ENCODE results near the gene ATF6B. TPM values are rescaled to one million over a fixed set of nuclear protein-coding genes. Genes with fewer than 3 reads are reported as not detected.
"Not testable (repeated sequence)": the region's sequence is repeated elsewhere in the genome, so short reads cannot be mapped to it uniquely, and the experiment has no call there.

ATF6B gene
- total and polyA plus RNA-seq, 4 donors, result 20.4 to 99.9 (median 56.6) TPM

DNA sequence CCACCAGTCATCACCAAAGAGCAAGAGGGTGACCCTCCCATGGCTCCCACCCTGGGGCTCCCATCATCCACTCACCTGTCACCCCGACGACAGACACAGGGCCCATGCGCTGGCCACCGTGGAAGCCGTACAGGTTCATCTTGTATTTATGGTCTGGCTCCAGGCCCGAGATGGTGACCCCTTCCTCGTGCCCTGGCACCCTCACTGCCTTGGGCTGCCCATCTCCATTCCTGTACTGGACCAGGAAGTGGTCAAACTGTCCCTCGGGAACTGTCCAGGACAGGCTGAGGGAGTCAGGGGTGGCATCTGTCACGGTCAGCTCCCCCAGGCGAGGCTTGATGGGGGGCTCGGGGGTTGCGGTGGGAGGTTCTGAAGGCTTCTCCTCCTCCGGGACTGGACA, 59.7 kb downstream of the ATF6B start:
- not testable (repeated sequence) for H3K9me3 ChIP-seq (ENCODE audit: control insufficient read depth, insufficient read depth, low read length); H3K27ac ChIP-seq (ENCODE audit: low read depth, low read length); H3K27me3 ChIP-seq (ENCODE audit: control insufficient read depth, insufficient read depth, low read length); DNase-seq (ENCODE audit: low read depth in 4 of 6, low spot score in 6 of 6); H3K4me3 ChIP-seq (ENCODE audit: low read depth, low read length); H3K4me1 ChIP-seq (ENCODE audit: control insufficient read depth, insufficient read depth, low read length)
- peaks cover 20% of the 10 kb centered on the region for H3K36me3 ChIP-seq (ENCODE audit: control insufficient read depth, insufficient read depth, low read length)
- WGBS (ENCODE audit: insufficient coverage), result 92% methylated on average over 13 of the region's 13 CpGs

DNA sequence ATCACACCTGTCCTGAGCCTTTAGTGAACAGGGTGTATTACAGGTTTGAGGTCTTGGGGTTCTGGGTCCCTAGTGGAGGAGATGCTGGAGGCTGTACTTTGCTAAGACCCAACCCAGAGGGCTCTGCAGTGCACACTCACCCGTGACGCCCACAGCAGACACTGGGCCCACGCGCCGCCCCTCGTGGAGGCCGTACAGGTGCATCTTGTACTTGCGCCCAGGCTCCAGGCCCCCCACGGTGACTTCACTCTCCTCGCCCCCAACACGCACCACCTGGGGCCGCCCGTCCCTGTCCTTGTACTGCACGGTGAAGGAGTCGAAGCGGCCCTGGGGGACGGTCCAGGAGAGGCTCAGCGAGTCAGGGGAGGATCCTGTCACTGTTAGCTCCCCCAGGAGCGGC, 60.5 kb downstream of the ATF6B start:
- WGBS (ENCODE audit: insufficient coverage), result 94% methylated on average over 9 of the region's 19 CpGs
- peaks cover 20% of the 10 kb centered on the region for H3K36me3 ChIP-seq (ENCODE audit: control insufficient read depth, insufficient read depth, low read length)
- not testable (repeated sequence) for DNase-seq (ENCODE audit: low read depth in 4 of 6, low spot score in 6 of 6)

More for the DNA sequence above, 60.5 kb downstream of the ATF6B start:
- not testable (repeated sequence) for H3K27me3 ChIP-seq (ENCODE audit: control insufficient read depth, insufficient read depth, low read length); H3K4me3 ChIP-seq (ENCODE audit: low read depth, low read length); H3K27ac ChIP-seq (ENCODE audit: low read depth, low read length); H3K9me3 ChIP-seq (ENCODE audit: control insufficient read depth, insufficient read depth, low read length); H3K4me1 ChIP-seq (ENCODE audit: control insufficient read depth, insufficient read depth, low read length)

Small RNAs within 50 kb of the gene (small RNA-seq; reads per million reads assigned to genes)
- gene RNA5SP206 (ENCODE audit: low replicate concordance), result not detected

Other genes starting within 250 kb of the ATF6B start
- gene SLC44A4, start 249.2 kb downstream of the ATF6B start, total RNA-seq, result under 1 TPM; 0.20 to 0.55 TPM
- gene SLC44A4, start 249.2 kb downstream of the ATF6B start, polyA plus RNA-seq (ENCODE audit: insufficient read length in 2 of 2), result 1 to 10 TPM in 1 of 2 donors, under 1 TPM in 1; 1.00 to 1.1 TPM
- gene EHMT2, start 230.5 kb downstream of the ATF6B start, total RNA-seq, result 10 to 100 TPM; 44.7 to 64.8 TPM
- 100 to 1,000 TPM; 112 to 125 TPM for gene EHMT2, start 230.5 kb downstream of the ATF6B start, polyA plus RNA-seq (ENCODE audit: insufficient read length in 2 of 2)
- 1 to 10 TPM; 7.8 to 8.6 TPM for gene ZBTB12, start 226.2 kb downstream of the ATF6B start, total RNA-seq
- gene ZBTB12, start 226.2 kb downstream of the ATF6B start, polyA plus RNA-seq (ENCODE audit: insufficient read length in 2 of 2), result 10 to 100 TPM; 36.6 to 37.9 TPM
- gene C2, start 200.5 kb downstream of the ATF6B start, total RNA-seq, result 10 to 100 TPM in 1 of 2 donors, 1 to 10 TPM in 1; 8.4 to 23.1 TPM
- 10 to 100 TPM; 10.8 to 14.7 TPM for gene C2, start 200.5 kb downstream of the ATF6B start, polyA plus RNA-seq (ENCODE audit: insufficient read length in 2 of 2)
- gene CFB, start 182.2 kb downstream of the ATF6B start, total RNA-seq, result 10 to 100 TPM; 11.6 to 21.8 TPM
- 1 to 10 TPM; 1.6 to 7.7 TPM for gene CFB, start 182.2 kb downstream of the ATF6B start, polyA plus RNA-seq (ENCODE audit: insufficient read length in 2 of 2)
- gene NELFE, start 169.3 kb downstream of the ATF6B start, total RNA-seq, result 10 to 100 TPM; 37.8 to 75.5 TPM
- 10 to 100 TPM; 73.3 to 78.3 TPM for gene NELFE, start 169.3 kb downstream of the ATF6B start, polyA plus RNA-seq (ENCODE audit: insufficient read length in 2 of 2)
- 10 to 100 TPM; 24.0 to 37.9 TPM for gene SKIC2, start 169.1 kb downstream of the ATF6B start, total RNA-seq
- 10 to 100 TPM; 49.2 to 60.5 TPM for gene SKIC2, start 169.1 kb downstream of the ATF6B start, polyA plus RNA-seq (ENCODE audit: insufficient read length in 2 of 2)
- 10 to 100 TPM in 1 of 2 donors, 1 to 10 TPM in 1; 7.9 to 19.5 TPM for gene DXO, start 156.1 kb downstream of the ATF6B start, total RNA-seq
- gene DXO, start 156.1 kb downstream of the ATF6B start, polyA plus RNA-seq (ENCODE audit: insufficient read length in 2 of 2), result 10 to 100 TPM; 26.4 to 32.7 TPM
- 100 to 1,000 TPM in 1 of 2 donors, 10 to 100 TPM in 1; 68.4 to 107 TPM for gene C4A, start 146.2 kb downstream of the ATF6B start, total RNA-seq
- 10 to 100 TPM; 47.5 to 55.8 TPM for gene C4A, start 146.2 kb downstream of the ATF6B start, polyA plus RNA-seq (ENCODE audit: insufficient read length in 2 of 2)
- 100 to 1,000 TPM in 1 of 2 donors, 10 to 100 TPM in 1; 67.4 to 113 TPM for gene C4B, start 113.5 kb downstream of the ATF6B start, total RNA-seq
- 10 to 100 TPM; 52.1 to 72.7 TPM for gene C4B, start 113.5 kb downstream of the ATF6B start, polyA plus RNA-seq (ENCODE audit: insufficient read length in 2 of 2)
- gene CYP21A2, start 89.8 kb downstream of the ATF6B start, total RNA-seq, result under 1 TPM; 0.30 to 0.61 TPM
- gene CYP21A2, start 89.8 kb downstream of the ATF6B start, polyA plus RNA-seq (ENCODE audit: insufficient read length in 2 of 2), result 1 to 10 TPM; 2.7 to 4.9 TPM
- gene TNXB, start 18.9 kb downstream of the ATF6B start, total RNA-seq, result 10 to 100 TPM; 53.9 to 78.4 TPM
- gene TNXB, start 18.9 kb downstream of the ATF6B start, polyA plus RNA-seq (ENCODE audit: insufficient read length in 2 of 2), result 10 to 100 TPM; 26.1 to 46.2 TPM
- gene FKBPL, start 2.0 kb upstream of the ATF6B start, total RNA-seq, result 1 to 10 TPM; 3.4 to 5.8 TPM
- 1 to 10 TPM; 6.0 to 6.2 TPM for gene FKBPL, start 2.0 kb upstream of the ATF6B start, polyA plus RNA-seq (ENCODE audit: insufficient read length in 2 of 2)
- gene PRRT1, start 23.7 kb upstream of the ATF6B start, total RNA-seq, result under 1 TPM; 0.83 to 0.89 TPM
- gene PRRT1, start 23.7 kb upstream of the ATF6B start, polyA plus RNA-seq (ENCODE audit: insufficient read length in 2 of 2), result 10 to 100 TPM; 15.5 to 17.7 TPM
- gene PPT2, start 25.9 kb upstream of the ATF6B start, total RNA-seq, result 10 to 100 TPM; 20.7 to 75.1 TPM
- 10 to 100 TPM; 33.1 to 47.2 TPM for gene PPT2, start 25.9 kb upstream of the ATF6B start, polyA plus RNA-seq (ENCODE audit: insufficient read length in 2 of 2)
- gene EGFL8, start 36.3 kb upstream of the ATF6B start, total RNA-seq, result 100 to 1,000 TPM in 1 of 2 donors, 10 to 100 TPM in 1; 28.4 to 124 TPM
- gene EGFL8, start 36.3 kb upstream of the ATF6B start, polyA plus RNA-seq (ENCODE audit: insufficient read length in 2 of 2), result 10 to 100 TPM; 39.1 to 75.6 TPM
- gene AGPAT1, start 47.8 kb upstream of the ATF6B start, total RNA-seq, result 10 to 100 TPM; 24.0 to 81.8 TPM
- 100 to 1,000 TPM; 151 to 158 TPM for gene AGPAT1, start 47.8 kb upstream of the ATF6B start, polyA plus RNA-seq (ENCODE audit: insufficient read length in 2 of 2)
- 10 to 100 TPM; 56.6 to 70.6 TPM for gene RNF5, start 50.2 kb upstream of the ATF6B start, total RNA-seq
- 10 to 100 TPM; 95.7 to 98.7 TPM for gene RNF5, start 50.2 kb upstream of the ATF6B start, polyA plus RNA-seq (ENCODE audit: insufficient read length in 2 of 2)
- gene AGER, start 56.0 kb upstream of the ATF6B start, total RNA-seq, result 1 to 10 TPM in 1 of 2 donors, under 1 TPM in 1; 0.79 to 6.3 TPM
- 10 to 100 TPM; 15.2 to 22.1 TPM for gene AGER, start 56.0 kb upstream of the ATF6B start, polyA plus RNA-seq (ENCODE audit: insufficient read length in 2 of 2)
- 10 to 100 TPM; 32.6 to 39.2 TPM for gene PBX2, start 62.0 kb upstream of the ATF6B start, total RNA-seq
- 10 to 100 TPM; 79.4 to 94.3 TPM for gene PBX2, start 62.0 kb upstream of the ATF6B start, polyA plus RNA-seq (ENCODE audit: insufficient read length in 2 of 2)
- 1 to 10 TPM; 4.6 to 9.3 TPM for gene GPSM3, start 64.4 kb upstream of the ATF6B start, total RNA-seq
- 1 to 10 TPM; 9.6 to 9.9 TPM for gene GPSM3, start 64.4 kb upstream of the ATF6B start, polyA plus RNA-seq (ENCODE audit: insufficient read length in 2 of 2)
- gene NOTCH4, start 95.8 kb upstream of the ATF6B start, total RNA-seq, result 10 to 100 TPM in 1 of 2 donors, 1 to 10 TPM in 1; 8.5 to 12.8 TPM
- gene NOTCH4, start 95.8 kb upstream of the ATF6B start, polyA plus RNA-seq (ENCODE audit: insufficient read length in 2 of 2), result 10 to 100 TPM; 23.3 to 31.2 TPM
- not detected for gene TSBP1, start 243.7 kb upstream of the ATF6B start, total RNA-seq
- under 1 TPM in 1 of 2 donors, not detected in 1; 0.27 TPM for gene TSBP1, start 243.7 kb upstream of the ATF6B start, polyA plus RNA-seq (ENCODE audit: insufficient read length in 2 of 2)